Hematopoietic multipotent progenitor cell (in vitro differentiated cells): ENCODE measurements around the gene COX4I2. TPM values are rescaled to one million over a fixed set of nuclear protein-coding genes. Genes with fewer than 3 reads are reported as not detected.

Source experiments
- DNase-seq, 3 donors: peaks; one replicate each; pipeline ENCODE4 v3.0.0-alpha.2; 2011 to 2015; ENCODE audit warnings: low read depth in 2 of 3, low spot score in 2 of 3
- small RNA-seq: library from RNA; depleted of rRNA; stranded (forward); fragments of <200 nt; gene quantifications from one replicate; pipeline ENCODE3, GENCODE V24; 2012
- total RNA-seq: library from RNA; depleted of rRNA; stranded (reverse); fragments of >200 nt; gene quantifications from one replicate; pipeline ENCODE4 v1.2.3, GENCODE V29; 2012

The COX4I2 gene
- total RNA-seq, 1 donor, result not detected

GRCh38 chr20:31689141-31689540 is 51.4 kb downstream of the COX4I2 start:
- no peak for DNase-seq

- no peak for DNase-seq
These were observed 52.5 kb downstream of the COX4I2 start for GRCh38 chr20:31690124-31690666.

GRCh38 chr20:31691646-31692275 is 54.0 kb downstream of the COX4I2 start:
- DNase-seq, result peak in 2 of 3 donors; percentile 21 to 37

- DNase-seq, result no peak
These were observed 55.7 kb downstream of the COX4I2 start for GRCh38 chr20:31693402-31693801.

GRCh38 chr20:31693987-31694661 is 56.4 kb downstream of the COX4I2 start:
- no peak for DNase-seq

Small RNA genes within 50 kb of the gene (small RNA-seq; reads per million reads assigned to genes)
- not detected for gene MIR3193

Other genes with a start within 250 kb of the COX4I2 start
- not detected for gene DEFB119, start 247.3 kb upstream of the COX4I2 start, total RNA-seq
- not detected for gene DEFB121, start 231.7 kb upstream of the COX4I2 start, total RNA-seq
- not detected for gene DEFB123, start 197.3 kb upstream of the COX4I2 start, total RNA-seq
- gene DEFB124, start 162.8 kb upstream of the COX4I2 start, total RNA-seq, result not detected
- gene REM1, start 162.6 kb upstream of the COX4I2 start, total RNA-seq, result 0.27 TPM
- 82.7 TPM for gene HM13, start 123.5 kb upstream of the COX4I2 start, total RNA-seq
- 1,163 TPM for gene ID1, start 32.6 kb upstream of the COX4I2 start, total RNA-seq
- 48.7 TPM for gene BCL2L1, start 85.0 kb downstream of the COX4I2 start, total RNA-seq
- gene TPX2, start 101.4 kb downstream of the COX4I2 start, total RNA-seq, result 5.1 TPM
- under 0.01 TPM for gene MYLK2, start 181.4 kb downstream of the COX4I2 start, total RNA-seq
- not detected for gene FOXS1, start 207.7 kb downstream of the COX4I2 start, total RNA-seq
- 8.6 TPM for gene DUSP15, start 232.6 kb downstream of the COX4I2 start, total RNA-seq
- 0.54 TPM for gene TTLL9, start 232.7 kb downstream of the COX4I2 start, total RNA-seq